Measurements from ENCODE around the gene ERBB3.
"Not testable (repeated sequence)": the region's sequence is repeated elsewhere in the genome, so short reads cannot be mapped to it uniquely, and the experiment has no call there.

The ERBB3 gene

DNA sequence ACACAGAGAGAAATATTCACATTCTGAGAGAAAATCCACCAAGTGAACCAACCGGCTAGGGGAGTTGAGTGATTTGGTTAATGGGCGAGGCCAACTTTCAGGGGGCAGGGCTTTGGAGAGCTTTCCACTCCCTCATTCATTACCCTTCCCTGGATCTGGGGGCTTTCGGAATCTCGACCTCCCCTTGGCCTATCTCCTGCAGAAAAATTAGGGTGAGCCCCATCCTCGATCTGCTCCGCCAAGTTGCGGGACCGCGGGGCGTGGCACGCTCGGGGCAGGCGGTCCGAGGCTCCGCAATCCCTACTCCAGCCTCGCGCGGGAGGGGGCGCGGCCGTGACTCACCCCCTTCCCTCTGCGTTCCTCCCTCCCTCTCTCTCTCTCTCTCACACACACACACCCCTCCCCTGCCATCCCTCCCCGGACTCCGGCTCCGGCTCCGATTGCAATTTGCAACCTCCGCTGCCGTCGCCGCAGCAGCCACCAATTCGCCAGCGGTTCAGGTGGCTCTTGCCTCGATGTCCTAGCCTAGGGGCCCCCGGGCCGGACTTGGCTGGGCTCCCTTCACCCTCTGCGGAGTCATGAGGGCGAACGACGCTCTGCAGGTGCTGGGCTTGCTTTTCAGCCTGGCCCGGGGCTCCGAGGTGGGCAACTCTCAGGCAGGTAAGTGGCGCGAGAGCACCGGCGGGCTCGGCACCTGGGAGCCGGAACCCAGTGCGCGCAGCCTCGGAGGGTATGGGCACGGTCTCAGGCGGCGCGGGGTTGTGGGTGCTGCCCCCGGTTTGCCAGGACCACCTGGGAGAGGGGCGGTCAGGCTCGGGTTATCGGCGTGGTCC is at the start of gene ERBB3:
Gene ERBB3, plus strand, starts transcription at position 443 of the 833 bp plus-strand sequence. Its CDS starts 136 bp downstream, at position 579.
- peak; percentile 59 for DNase-seq

- no peak for DNase-seq
Measured at GRCh38 chr12:56031987-56032386, 48.0 kb upstream of the ERBB3 start.

- DNase-seq: no peak
Measured at GRCh38 chr12:56034586-56035332, 45.2 kb upstream of the ERBB3 start.

GRCh38 chr12:56037161-56037560 is 42.8 kb upstream of the ERBB3 start:
- no peak for DNase-seq

GRCh38 chr12:56038022-56038655 is 41.8 kb upstream of the ERBB3 start:
- no peak for DNase-seq

DNA sequence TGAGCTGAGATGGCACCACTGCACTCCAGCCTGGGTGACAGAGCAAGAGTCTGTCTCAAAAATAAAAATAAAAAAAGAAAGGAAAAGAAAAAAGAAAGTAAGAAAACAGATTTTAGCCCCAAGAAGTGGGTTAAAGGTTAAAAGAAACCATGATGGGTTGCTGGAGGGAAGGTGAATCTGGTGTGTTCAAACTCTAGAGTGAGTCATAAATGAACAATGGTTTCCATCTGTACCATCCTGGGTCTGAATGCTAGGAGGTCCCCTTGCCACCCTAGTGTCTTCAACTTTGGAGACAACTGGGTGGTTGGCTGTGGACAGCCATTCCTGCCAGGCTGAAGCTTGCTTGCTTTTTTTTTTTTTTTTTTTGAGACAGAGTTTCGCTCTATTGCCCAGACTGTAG is 39.8 kb upstream of the ERBB3 start:
- no peak for DNase-seq

DNA sequence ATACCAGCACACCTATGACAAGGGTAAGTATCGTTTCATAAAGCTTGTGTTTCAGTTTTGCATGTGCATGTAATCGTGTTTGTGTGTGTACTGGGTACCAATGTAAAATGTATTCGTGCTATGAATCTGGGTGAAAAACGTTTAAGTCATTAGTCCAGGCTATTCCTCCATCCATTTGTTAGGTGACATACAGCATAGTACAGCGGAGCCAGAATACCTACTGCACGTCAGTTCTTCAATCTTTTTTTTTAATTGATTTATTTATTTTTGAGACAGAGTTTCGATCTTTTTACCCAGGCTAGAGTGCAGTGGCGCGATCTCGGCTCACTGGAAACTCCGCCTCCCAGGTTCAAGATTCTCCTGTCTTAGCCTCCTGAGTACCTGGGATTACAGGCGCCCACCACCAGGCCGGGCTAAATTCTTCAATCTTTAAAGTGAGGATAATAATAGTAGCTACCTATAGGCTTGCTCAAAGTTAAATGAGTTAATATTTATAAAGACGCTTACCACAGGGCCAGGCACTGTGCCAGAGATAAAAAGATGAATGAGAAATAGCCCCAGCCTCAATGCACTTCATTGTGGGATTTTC is 38.9 kb upstream of the ERBB3 start:
- no peak for DNase-seq

DNA sequence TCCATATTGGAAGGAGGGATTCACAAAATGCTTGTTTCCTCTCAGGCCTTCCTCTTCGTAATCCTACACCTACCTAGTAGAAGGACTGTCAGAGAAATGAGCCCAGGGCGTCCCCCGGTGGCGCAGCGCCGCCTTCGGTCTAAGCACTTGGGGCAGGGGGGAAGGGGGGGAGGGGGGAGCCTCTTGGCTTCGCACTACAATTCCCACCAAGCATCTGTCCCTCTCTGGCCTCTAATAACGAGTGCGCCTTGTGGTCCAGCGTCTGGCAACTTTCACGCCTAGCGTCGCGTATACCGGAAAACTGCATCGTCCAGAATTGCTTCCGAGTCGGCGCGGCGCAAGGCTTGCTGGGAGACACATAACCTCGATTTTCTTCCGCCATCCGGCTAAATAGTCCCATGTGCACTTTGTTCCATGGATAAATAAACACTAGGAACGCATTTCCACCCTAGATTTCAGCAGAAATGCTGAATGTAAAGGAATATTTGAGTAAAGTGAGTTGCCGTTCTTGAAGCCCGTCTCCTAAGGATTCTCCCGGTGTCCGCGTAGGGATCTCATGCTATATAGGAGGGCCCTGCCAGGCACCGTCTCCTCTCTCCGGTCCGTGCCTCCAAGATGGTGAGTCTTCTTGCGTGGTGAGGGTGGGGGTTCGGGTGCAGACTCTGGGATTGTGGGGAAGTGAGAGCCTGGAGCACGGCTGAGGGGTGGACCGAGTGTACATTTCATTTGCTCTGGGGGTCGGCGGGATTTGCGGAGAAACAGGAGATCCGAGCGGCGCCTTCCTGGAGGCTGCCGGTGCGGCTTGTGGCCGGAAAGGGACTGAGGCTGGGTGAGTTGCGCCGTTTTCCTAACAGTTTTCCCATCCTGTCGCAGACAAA is 38.2 kb upstream of the ERBB3 start, which contains the start of gene RPS26:
Gene RPS26, plus strand, starts transcription at position 367 of the 878 bp plus-strand sequence. Its CDS starts 249 bp downstream, at position 616.
- DNase-seq: peak; percentile 47

DNA sequence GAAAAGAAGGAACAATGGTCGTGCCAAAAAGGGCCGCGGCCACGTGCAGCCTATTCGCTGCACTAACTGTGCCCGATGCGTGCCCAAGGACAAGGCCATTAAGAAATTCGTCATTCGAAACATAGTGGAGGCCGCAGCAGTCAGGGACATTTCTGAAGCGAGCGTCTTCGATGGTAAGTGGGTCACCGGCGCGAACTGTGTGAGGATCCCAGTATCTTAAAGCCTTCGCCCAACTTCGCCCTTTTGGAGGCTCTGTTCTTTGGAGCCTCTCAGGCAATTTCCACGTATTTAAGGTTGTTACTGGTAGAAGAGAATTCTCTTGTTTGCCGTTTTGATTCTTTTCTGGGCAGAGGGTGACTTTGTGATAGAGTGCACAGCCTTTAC is 37.5 kb upstream of the ERBB3 start:
- DNase-seq: not testable (repeated sequence)

DNA sequence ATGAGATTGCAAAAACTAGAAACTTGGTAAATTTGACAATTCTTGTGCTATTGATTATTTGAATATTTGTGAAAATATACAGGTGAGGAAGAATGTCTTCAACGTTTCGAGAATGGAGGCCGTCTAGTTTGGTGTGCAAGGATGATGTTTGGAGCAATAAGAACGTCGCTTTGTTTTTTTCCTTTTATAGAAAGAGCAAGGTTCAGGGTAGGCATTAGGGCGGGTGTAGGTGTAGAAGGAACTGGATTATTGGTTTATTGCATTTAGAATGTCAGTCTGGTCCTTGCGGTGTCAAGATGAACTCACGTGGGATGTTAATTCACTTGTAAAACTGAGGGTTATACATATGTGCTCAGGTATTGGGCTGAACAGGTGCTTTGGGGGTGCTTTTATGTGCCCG is 37.1 kb upstream of the ERBB3 start:
- DNase-seq: no peak

GRCh38 chr12:56046027-56046780 is 33.8 kb upstream of the ERBB3 start:
- no peak for DNase-seq

DNA sequence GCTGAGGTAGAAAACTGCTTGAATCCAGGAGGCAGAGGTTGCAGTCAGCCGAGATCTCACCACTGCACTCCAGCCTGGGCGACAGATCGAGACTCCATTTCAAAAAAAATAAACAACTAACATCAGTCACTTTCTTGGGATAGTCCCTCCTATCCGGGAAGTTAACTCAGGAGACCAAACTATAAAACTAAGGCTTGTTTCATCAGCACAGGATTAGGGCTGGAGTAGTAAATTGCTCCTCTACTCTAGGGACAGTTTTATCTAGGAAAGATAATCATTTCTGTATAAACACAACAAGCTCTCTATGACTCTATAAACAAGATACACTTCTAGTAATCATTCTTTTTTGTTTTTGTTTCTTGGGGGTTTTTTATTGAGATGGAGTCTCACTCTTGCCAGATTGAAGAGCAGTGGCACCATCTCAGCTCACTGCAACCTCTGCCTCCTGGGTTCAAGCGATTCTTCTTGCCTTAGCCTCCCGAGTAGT is 26.5 kb upstream of the ERBB3 start:
- no peak for DNase-seq

DNA sequence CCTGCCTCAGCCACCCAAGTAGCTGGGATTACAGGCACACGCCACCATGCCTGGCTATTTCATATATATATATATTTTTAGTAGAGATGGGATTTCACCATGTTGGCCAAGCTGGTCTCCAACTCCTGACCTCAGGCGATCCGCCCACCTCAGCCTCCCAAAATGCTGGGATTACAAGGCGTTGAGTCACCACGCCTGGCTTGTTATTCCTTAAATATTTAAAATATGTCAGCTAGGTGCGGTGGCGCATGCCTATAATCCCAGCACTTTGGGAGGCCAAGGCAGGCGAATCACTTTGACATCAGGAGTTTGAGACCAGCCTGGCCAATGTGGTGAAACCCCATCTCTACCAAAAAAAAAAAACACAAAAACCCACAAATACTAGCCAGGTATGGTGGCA is 20.0 kb upstream of the ERBB3 start:
- DNase-seq: not testable (repeated sequence)

- no peak for DNase-seq
Measured at GRCh38 chr12:56061982-56062381, 18.0 kb upstream of the ERBB3 start.

- DNase-seq: no peak
Measured at GRCh38 chr12:56062996-56063395, 17.0 kb upstream of the ERBB3 start.

DNA sequence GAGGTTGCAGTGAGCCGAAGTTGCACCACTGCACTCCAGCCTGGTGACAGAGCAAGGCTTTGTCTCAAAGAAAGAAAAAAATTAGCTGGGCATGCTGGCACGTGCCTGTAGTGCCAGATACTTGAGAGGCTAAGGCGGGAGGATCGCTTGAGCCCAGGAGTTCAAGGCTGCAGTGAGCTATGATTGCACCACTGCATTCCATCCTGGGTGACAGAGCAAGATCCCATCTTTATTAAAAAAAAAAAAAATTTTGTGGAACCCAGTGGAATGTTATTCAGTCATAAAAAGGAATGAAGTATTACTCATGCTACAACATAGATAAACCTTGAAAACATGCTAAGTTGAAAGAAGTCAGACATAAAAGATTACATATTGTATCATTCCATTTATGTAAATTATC is 8.3 kb upstream of the ERBB3 start:
- no peak for DNase-seq

GRCh38 chr12:56074396-56074795 is 5.6 kb upstream of the ERBB3 start:
- no peak for DNase-seq

DNA sequence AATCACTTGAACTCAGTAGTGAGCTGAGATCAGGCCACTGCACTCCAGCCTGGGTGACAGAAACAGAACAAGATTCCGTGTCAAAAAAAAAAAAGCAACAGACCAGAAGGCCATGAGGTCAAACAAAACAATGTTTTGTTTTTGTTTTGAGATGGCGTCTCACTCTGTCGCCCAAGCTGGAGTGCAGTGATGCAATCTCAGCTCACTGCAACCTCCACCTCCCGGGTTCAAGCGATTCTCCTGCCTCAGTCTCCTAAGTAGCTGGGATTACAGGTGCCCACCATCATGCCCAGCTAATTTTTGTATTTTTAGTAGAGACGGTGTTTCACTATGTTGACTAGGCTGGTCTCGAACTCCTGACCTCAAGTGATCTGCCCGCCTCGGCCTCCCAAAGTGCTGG is 2.0 kb upstream of the ERBB3 start:
- DNase-seq: not testable (repeated sequence)

DNA sequence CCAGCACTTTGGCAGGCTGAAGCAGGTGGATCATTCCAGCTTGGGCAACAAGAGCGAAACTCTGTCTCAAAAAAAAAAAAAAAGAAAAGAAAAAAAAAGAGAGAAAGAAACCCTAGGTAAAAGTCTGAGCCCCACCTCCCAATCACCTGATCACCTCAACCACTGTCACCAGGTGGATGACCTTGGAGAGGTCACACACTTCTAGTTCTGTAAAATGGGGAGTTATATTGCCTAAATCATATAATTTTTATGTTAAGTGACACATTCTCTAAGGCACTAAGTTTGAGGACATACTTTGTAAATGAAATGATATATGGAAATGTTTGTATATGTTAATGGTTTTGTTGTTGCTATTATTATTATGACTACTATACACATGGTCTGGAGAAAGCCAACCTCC is 1.5 kb upstream of the ERBB3 start:
- DNase-seq: no peak

DNA sequence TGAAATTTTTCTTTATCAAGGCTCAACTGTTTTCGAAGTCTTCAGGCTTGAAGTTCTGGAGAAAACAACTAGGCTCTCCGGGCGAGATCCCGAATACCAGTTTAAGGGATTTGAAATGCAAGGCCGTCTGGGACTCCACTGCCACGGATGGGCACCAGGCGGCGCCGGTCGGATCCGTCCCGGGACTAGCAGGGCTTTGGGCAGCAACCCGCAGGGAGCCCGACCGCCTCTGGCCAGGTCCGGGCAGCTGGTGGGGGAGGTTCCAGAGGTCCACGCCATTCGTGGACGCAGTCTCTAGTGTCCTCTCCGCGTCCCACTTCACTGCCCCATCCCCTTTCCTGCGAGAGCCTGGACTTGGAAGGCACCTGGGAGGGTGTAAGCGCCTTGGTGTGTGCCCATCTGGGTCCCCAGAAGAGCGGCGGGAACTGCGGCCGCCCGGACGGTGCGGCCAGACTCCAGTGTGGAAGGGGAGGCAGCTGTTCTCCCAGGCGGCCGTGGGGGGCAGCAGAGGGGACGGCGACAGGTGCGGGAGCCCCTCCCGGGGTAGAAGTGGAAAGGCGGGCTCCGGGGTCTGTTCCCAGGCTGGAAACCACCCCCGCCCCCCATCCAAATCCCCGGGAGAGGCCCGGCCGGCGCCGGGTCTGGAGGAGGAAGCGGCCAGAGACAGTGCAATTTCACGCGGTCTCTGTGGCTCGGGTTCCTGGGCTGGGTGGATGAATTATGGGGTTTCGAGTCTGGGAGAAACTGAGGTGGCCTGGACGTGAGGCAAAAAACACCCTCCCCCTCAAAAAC is 838 bp upstream of the ERBB3 start:
- DNase-seq: peak; percentile 59

All from cortex of kidney (tissue), 1 donor.